Cerebellar cortex (tissue), 1 donor: ENCODE measurements around the gene SH3RF3.

Experiments used
- DNase-seq: peaks from one replicate; pipeline ENCODE4 v3.0.0-alpha.2; 2015; ENCODE audit warnings: low spot score

Gene SH3RF3

GRCh38 chr2:109352898-109353689 is 224.1 kb downstream of the SH3RF3 start:
- DNase-seq = no peak

GRCh38 chr2:109353806-109354745 is 225.1 kb downstream of the SH3RF3 start:
- no peak for DNase-seq

GRCh38 chr2:109355192-109355843 is 226.3 kb downstream of the SH3RF3 start:
- no peak for DNase-seq

GRCh38 chr2:109356324-109357035 is 227.5 kb downstream of the SH3RF3 start:
- no peak for DNase-seq

GRCh38 chr2:109364217-109364616 is 235.2 kb downstream of the SH3RF3 start:
- DNase-seq = no peak

- no peak for DNase-seq
Observed at GRCh38 chr2:109365131-109365530, 236.1 kb downstream of the SH3RF3 start.

GRCh38 chr2:109367683-109368082 is 238.7 kb downstream of the SH3RF3 start:
- DNase-seq = no peak

GRCh38 chr2:109368798-109369197 is 239.8 kb downstream of the SH3RF3 start:
- DNase-seq = no peak

GRCh38 chr2:109369671-109370191 is 240.7 kb downstream of the SH3RF3 start:
- DNase-seq = no peak

GRCh38 chr2:109370399-109371035 is 241.5 kb downstream of the SH3RF3 start:
- DNase-seq = no peak

- DNase-seq = no peak
Observed at GRCh38 chr2:109371481-109372170, 242.6 kb downstream of the SH3RF3 start.

GRCh38 chr2:109372171-109372568 is 243.2 kb downstream of the SH3RF3 start:
- DNase-seq = no peak

GRCh38 chr2:109372614-109373013 is 243.6 kb downstream of the SH3RF3 start:
- no peak for DNase-seq

- DNase-seq = no peak
Observed at GRCh38 chr2:109373791-109374547, 245.0 kb downstream of the SH3RF3 start.

- no peak for DNase-seq
Observed at GRCh38 chr2:109374548-109375130, 245.6 kb downstream of the SH3RF3 start.

- DNase-seq = no peak
Observed at GRCh38 chr2:109375131-109375561, 246.1 kb downstream of the SH3RF3 start.

GRCh38 chr2:109375656-109376055 is 246.7 kb downstream of the SH3RF3 start:
- no peak for DNase-seq

- DNase-seq = no peak
Observed at GRCh38 chr2:109376115-109376514, 247.1 kb downstream of the SH3RF3 start.

- DNase-seq = no peak
Observed at GRCh38 chr2:109376796-109377495, 247.9 kb downstream of the SH3RF3 start.
